GM18526 (cell line): ENCODE results near the gene PNMA8C.

Experiments
- POLR2A ChIP-seq: IDR thresholded peaks from 3 replicates; pipeline ENCODE4 v1.6.1; 2011; ENCODE audit not compliant: insufficient read length; ENCODE audit errors: extremely low read depth

PNMA8C gene

DNA sequence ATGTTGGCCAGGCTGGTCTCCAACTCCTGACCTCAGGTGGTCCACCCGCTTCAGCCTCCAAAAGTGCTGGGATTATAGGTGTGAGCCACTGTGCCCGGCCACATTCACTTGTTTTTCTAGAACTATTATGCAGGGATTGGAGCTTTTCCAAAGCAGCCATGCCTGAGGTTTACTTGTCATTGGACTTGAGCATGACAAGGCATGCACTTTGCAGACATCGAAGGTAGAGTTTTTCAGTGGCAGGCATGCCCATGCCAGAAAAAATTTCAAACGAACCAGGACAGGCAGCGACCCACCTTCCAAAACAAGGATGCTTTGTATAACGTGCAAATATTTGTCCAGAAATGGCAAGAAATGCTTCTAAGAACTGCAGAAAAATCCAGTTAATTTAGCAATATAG is 24.9 kb upstream of the PNMA8C start:
- TF ChIP-seq POLR2A = no peak

DNA sequence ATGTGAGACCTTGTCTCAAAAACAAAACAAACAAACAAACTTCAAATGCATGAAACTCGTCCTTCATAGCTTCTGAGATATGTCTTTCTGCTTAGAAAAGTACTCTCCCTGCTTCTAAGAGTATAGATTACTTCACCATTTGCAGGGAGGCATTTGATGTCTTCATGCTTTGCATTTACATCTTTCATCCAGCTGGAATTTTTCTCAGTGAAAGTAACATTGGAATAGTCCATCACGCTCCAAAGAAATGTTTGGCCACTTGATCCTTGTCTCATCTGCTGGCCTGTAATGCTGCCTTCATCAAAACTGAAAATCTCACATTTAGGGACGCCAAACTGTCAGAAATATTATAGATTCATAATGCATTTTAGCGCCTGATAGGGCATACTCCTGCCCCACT is 23.4 kb upstream of the PNMA8C start:
- no peak for TF ChIP-seq POLR2A

DNA sequence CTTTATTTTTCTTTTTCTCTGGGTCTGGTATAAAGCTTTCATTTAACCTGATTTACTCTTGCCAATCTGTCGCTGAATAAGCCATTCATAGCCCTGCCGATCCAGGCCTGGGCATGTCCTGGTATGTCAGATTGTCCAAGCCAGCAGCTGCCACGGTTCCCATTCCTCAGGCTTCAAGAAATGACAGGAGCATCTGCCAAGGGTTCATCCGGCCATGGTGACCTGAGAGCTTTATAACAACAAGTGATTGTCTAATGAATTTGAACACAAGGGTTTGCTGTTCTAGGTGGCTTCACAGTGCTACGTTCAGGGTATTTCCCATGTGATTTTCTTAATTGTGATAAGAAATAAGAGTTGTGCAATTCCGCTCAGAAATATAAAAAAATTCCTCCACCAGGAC is 22.6 kb upstream of the PNMA8C start:
- TF ChIP-seq POLR2A = no peak

DNA sequence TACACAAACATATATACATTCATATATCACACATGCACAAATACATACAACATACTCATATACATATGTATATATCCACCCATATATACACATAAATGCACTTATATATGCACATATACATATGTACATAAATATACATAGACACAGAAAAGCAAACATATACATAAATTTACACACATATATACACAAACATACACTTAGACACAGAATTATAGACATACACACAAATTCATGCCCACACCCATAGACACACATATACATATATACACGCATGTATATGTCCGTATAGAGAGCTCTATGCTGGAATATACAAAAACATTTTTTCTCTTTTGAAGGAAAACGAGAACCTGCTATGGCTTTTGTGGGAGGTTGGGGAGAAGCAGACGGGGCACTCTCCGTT is 22.0 kb upstream of the PNMA8C start:
- TF ChIP-seq POLR2A = no peak

GRCh38 chr19:46449228-46449627 is 20.5 kb upstream of the PNMA8C start:
- TF ChIP-seq POLR2A = no peak

GRCh38 chr19:46448601-46449000 is 19.9 kb upstream of the PNMA8C start:
- no peak for TF ChIP-seq POLR2A

DNA sequence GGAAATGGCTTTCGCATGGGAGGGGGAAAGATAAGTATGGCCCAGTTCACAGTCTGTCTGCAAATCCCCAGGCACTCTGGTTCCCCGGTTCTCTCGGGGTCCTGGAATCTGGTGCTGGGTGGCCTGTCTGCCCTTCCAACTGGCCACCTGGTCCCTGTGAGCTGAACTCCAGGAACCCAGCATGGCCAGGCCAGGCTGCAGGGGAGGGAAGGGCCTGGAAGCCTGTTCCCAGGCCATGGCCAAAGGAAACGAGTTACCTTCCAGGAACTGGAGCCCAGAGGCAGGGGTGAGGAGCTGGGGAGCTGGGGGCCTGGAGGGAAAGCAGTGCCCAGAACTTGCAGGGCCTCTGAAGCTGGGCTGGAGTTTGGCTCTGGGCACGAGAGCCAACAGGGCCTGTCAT is 19.1 kb upstream of the PNMA8C start:
- no peak for TF ChIP-seq POLR2A

DNA sequence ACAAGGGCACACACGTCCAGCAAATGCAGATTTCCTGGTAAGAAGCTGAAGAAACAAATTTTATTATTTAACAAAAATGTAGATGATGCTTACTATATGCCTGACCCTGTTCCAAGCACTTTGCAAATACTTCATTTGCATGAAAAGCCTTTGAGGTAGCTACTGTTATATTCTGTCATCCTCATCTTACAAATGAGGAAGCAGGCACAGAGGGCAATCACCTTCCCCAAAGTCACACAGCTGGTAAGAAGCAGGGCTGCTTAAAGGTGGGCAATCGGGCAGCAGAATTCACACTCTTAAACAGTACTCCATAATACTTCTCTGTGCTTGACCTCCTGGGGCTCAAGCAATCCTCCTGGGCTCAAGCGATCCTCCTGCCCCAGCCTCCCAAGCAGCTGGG is 18.3 kb upstream of the PNMA8C start:
- TF ChIP-seq POLR2A = no peak

DNA sequence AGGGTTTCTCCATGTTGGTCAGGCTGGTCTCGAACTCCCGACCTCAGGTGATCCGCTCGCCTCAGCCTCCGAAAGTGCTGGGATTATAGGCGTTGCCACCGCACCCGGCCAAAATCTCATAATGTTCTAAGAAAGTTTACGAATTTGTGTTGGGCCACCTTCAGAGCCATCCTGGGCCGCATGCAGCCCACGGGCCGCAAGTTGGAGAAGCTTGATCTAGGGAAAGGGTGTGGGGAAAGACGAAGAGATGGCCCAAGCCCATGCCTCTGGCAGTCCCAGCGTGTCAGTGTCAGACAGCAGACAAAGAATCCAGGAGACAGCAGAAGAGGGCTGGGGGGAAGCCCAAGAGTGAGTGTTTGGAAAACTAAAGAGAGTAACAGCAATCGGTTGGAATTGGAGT is 17.3 kb upstream of the PNMA8C start:
- TF ChIP-seq POLR2A = no peak

GRCh38 chr19:46442808-46443450 is 14.2 kb upstream of the PNMA8C start:
- TF ChIP-seq POLR2A = no peak

DNA sequence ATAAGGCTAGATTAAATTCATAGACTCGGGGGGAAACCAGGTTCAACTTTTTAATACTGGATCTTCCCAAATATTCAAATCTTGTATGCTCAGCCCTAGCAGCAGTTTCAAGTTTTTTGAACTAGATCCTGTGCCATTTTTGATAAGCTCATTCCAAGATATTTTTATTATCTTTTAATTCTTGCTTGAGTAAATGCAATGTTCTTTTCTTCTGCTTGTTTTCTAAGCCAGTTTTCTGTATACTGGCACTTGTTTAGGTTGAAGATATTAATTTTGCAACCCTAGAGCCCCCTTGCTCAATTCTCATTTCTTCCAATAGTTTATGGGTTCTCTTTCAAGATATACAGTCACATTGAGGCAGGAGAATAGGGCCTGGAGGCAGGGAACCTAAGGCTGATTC is 13.1 kb upstream of the PNMA8C start:
- no peak for TF ChIP-seq POLR2A

DNA sequence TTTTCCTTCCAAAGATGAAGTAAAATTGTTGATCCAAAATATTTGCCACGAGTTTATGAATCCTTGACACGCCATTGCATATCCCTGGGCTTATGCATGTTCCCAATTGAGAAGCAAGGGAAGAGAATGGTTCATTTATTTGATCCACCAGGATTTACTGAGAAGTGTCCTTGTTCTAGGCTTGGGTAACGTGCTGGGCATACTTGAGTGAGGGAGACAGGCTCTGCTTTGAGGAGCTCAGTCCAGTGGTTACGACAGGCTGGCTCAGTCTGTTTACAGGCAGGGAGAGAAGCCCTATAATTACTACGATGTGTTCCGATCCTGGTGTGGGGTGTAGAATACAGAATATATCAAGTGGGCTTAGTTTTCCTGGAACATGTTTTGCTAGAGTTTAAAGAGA is 6.3 kb upstream of the PNMA8C start:
- no peak for TF ChIP-seq POLR2A

DNA sequence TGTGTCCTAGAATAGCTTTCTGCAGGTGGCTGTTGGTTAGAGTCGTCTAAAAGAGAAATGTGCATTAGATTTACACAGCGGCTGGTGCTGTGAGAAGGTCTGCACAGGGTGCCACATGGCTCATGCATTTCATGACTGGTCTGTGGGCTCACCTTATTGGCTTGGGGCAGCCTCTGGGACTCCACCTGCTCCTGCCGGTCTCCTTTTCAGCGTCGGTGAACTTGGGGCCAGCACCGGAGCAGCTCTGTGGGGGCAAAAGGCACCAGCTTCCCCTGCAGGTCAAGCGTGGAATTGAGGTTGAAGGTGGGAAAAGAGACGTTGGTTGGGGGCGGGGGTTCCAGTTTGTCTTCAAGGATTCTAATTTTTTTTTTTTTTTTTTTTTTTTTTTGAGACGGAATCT is 3.1 kb upstream of the PNMA8C start:
- TF ChIP-seq POLR2A = no peak

GRCh38 chr19:46429999-46430398 is 1.3 kb upstream of the PNMA8C start:
- TF ChIP-seq POLR2A = no peak

DNA sequence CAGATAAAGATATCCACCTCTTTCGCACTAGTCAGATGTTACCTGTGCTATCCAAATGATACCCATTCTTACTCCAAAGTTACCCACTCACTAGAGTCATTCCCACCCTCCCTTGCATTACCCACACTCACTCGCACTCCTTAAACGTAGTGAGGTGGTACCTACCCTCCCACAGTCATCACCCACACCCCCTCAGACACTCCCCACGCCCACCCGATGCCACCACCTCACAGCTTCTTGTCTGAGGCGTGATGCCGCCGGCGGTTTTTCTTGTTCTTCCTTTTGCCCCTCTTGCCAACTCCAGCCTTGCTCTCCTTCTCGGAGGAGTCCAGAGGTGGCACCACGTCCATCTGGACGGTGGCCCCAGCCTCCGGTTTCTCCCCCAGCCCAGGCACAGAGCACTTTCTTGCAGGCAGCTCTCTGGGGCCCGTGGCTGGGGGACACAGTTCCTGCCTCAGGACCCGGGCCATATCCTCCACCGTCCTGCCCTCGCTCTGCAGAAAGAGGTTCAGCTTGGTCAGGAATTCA is 1.2 kb downstream of the PNMA8C start:
- no peak for TF ChIP-seq POLR2A

- no peak for TF ChIP-seq POLR2A
Observed at GRCh38 chr19:46426506-46427162, 2.1 kb downstream of the PNMA8C start.

- no peak for TF ChIP-seq POLR2A
Observed at GRCh38 chr19:46426035-46426505, 2.7 kb downstream of the PNMA8C start.
